Neuronal stem cell (in vitro differentiated cells): ENCODE data around the gene HPSE2.
A peak's percentile ranks its signal among the peaks of the same experiment; 100 is the strongest.

Source experiments
- DNase-seq: peaks from one replicate; pipeline ENCODE4 v3.0.0-alpha.2; 2013; ENCODE audit warnings: low spot score
- H2AFZ ChIP-seq: one replicate; pipeline ENCODE4 v1.6.1; 2013; ENCODE audit warnings: mild to moderate bottlenecking, low read length, inconsistent platforms
- H2AK5ac ChIP-seq: 2 replicates; pipeline ENCODE4 v1.6.1; 2013; ENCODE audit warnings: low read depth, mild to moderate bottlenecking, inconsistent platforms, low read length, moderate library complexity, mixed read lengths
- H2BK120ac ChIP-seq: 2 replicates; pipeline ENCODE4 v1.6.1; 2013; ENCODE audit warnings: low read depth, mild to moderate bottlenecking, inconsistent platforms, low read length, moderate library complexity, mixed read lengths
- H2BK12ac ChIP-seq: one replicate; pipeline ENCODE4 v1.6.1; 2013; ENCODE audit warnings: low read length, inconsistent platforms
- H2BK15ac ChIP-seq: 2 replicates; pipeline ENCODE4 v1.6.1; 2013; ENCODE audit warnings: mild to moderate bottlenecking, low read length, inconsistent platforms, mixed read lengths
- H2BK5ac ChIP-seq: one replicate; pipeline ENCODE4 v1.6.1; 2013; ENCODE audit warnings: inconsistent platforms, mild to moderate bottlenecking, low read length, moderate library complexity
- H3K14ac ChIP-seq: one replicate; pipeline ENCODE4 v1.6.1; 2013; ENCODE audit warnings: low read length, inconsistent platforms
- H3K18ac ChIP-seq: 2 replicates; pipeline ENCODE4 v1.6.1; 2013; ENCODE audit warnings: low read length, inconsistent platforms
- H3K23ac ChIP-seq: 2 replicates; pipeline ENCODE4 v1.6.1; 2013; ENCODE audit warnings: low read depth, mild to moderate bottlenecking, mixed read lengths, low read length, inconsistent platforms; ENCODE audit not compliant: poor library complexity
- H3K27ac ChIP-seq: replicated peaks from 3 replicates; pipeline ENCODE4 v1.5.1; 2013; ENCODE audit warnings: low read length, inconsistent platforms
- H3K27me3 ChIP-seq, 3 experiments: 2 replicates each; pipeline ENCODE4 v1.6.1; 2013; ENCODE audit warnings: low read length in 3 of 3, mild to moderate bottlenecking in 2 of 3, inconsistent platforms in 1 of 3, low read depth in 1 of 3, mixed read lengths in 1 of 3, moderate library complexity in 1 of 3; ENCODE audit not compliant: control insufficient read depth in 3 of 3, insufficient read depth in 3 of 3
- H3K36me3 ChIP-seq, 2 donors: replicated peaks in 1 of 2; 2 replicates each; pipeline ENCODE4 v1.6.1; 2013; ENCODE audit warnings: low read length in 2 of 2; ENCODE audit not compliant: control insufficient read depth in 2 of 2, insufficient read depth in 2 of 2
- H3K4ac ChIP-seq: 2 replicates; pipeline ENCODE4 v1.6.1; 2013; ENCODE audit warnings: inconsistent platforms, mild to moderate bottlenecking, low read length, moderate library complexity
- H3K4me1 ChIP-seq, 2 donors: 1 replicate in 1 of 2; 2 replicates in 1 of 2; pipeline ENCODE4 v1.6.1; 2013; ENCODE audit warnings: low read length in 2 of 2, low read depth in 1 of 2; ENCODE audit not compliant: control insufficient read depth in 2 of 2, insufficient read depth in 1 of 2
- H3K4me2 ChIP-seq: one replicate; pipeline ENCODE4 v1.6.1; 2013; ENCODE audit warnings: mild to moderate bottlenecking, low read length, inconsistent platforms; ENCODE audit not compliant: insufficient read depth, poor library complexity, severe bottlenecking
- H3K4me3 ChIP-seq, 2 donors: 2 replicates each; pipeline ENCODE4 v1.5.1; 2013; ENCODE audit warnings: low read length in 2 of 2, mild to moderate bottlenecking in 2 of 2, inconsistent platforms in 1 of 2, moderate library complexity in 1 of 2
- H3K79me1 ChIP-seq: one replicate; pipeline ENCODE4 v1.6.1; 2013; ENCODE audit warnings: low read depth, mild to moderate bottlenecking, inconsistent platforms, low read length, moderate library complexity
- H3K9ac ChIP-seq: one replicate; pipeline ENCODE4 v1.6.1; 2013; ENCODE audit warnings: mild to moderate bottlenecking, low read depth, low read length, inconsistent platforms; ENCODE audit not compliant: poor library complexity
- H3K9me3 ChIP-seq, 2 donors: replicated peaks in 1 of 2; 2 replicates each; pipeline versions ENCODE3 to v1.6.1; 2013; ENCODE audit warnings: low read length in 2 of 2, mild to moderate bottlenecking in 2 of 2, inconsistent platforms in 1 of 2, low read depth in 1 of 2, mixed read lengths in 1 of 2, moderate library complexity in 1 of 2; ENCODE audit not compliant: control insufficient read depth in 2 of 2, insufficient read depth in 1 of 2
- H4K8ac ChIP-seq: one replicate; pipeline ENCODE4 v1.6.1; 2013; ENCODE audit warnings: low read depth, mild to moderate bottlenecking, inconsistent platforms, low read length, moderate library complexity
- H4K91ac ChIP-seq: one replicate; pipeline ENCODE4 v1.6.1; 2013; ENCODE audit warnings: low read length, low read depth, mild to moderate bottlenecking, inconsistent platforms; ENCODE audit not compliant: poor library complexity
- WGBS, 2 donors: extraction: QIAGEN DNeasy Blood & Tissue Kit; methylation state at CpG; one replicate each; pipeline ENCODE4 v1.1.7; 2013; ENCODE audit warnings: missing lambda C conversion rate in 2 of 2, mixed read lengths in 1 of 2; ENCODE audit not compliant: insufficient read length in 2 of 2, insufficient replicate concordance in 1 of 2; ENCODE audit errors: extremely low coverage in 2 of 2; 5-methylcytosine and 5-hydroxymethylcytosine counted together

The HPSE2 gene

DNA sequence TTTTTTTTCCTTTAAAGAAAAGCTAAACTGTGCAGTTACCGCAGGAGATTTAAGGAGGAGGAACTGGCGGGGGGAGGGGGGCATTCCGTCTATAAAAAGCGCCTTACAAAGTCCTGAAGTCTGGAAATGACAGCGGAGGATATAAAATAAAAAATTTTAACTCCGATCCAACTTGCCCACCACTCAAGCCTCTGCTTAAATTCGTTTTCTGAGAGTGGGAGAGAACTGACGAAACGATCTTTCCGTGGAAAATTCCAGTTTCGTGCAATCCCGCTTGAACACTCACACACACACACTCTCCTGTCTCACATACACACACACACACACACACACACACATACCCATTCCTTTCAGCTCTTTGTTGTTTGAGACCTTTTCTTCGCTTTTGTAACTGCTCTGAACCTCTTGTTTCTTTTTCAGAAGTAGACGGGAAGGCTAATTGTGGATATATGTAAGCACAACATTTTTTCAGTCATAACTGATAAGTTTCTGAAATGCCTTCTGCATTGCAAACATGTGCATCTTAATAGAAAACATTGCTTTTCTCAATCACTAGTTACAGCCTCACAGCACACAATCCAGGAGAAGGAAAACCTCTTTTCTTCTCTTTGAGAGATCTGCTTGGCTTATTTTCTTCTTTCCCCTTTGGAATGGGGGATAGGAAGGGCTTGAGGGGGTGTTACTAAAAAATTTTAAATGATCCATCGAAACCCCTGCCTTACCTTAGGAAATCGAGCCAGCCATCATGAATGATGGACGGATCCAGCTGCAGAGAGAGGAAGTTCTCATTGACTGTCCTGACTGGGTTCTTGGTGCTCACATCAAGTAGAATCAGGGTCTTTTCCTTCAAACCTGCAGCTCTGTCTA is 628 bp downstream of the HPSE2 start:
- Histone ChIP-seq H2BK12ac (no peak overlapping the region), H3K36me3 (no peaks in the 10 kb centered on the region), H3K4me1 (peaks cover 0 to 9% of the 10 kb centered on the region in 2 donors), H2BK5ac (peak overlapping the region; percentile 93), H3K14ac (no peak overlapping the region), H2AK5ac (peak overlapping the region; percentile 88), H2BK15ac (no peak overlapping the region), H3K27ac (peak overlapping the region; percentile 68), H3K79me1 (no peaks in the 10 kb centered on the region), H4K8ac (no peak overlapping the region), H4K91ac (peak overlapping the region; percentile 11), H3K9me3 (no peaks in the 10 kb centered on the region), H3K4me3 (peak overlapping the region in 1 of 2 donors; percentile 82), H2AFZ (no peak overlapping the region), H3K9ac (peak overlapping the region; percentile 57), H3K18ac (peak overlapping the region; percentile 16), H3K23ac (no peak overlapping the region), H3K27me3 (peaks cover 0 to 88% (median 12%) of the 10 kb centered on the region in 3 experiments), H2BK120ac (no peak overlapping the region), H3K4ac (no peak overlapping the region), H3K4me2 (peak overlapping the region; percentile 82)
- no CpG with 5 or more reads among the region's 17 CpGs for WGBS, 2 donors
- peak; percentile 72 for DNase-seq

DNA sequence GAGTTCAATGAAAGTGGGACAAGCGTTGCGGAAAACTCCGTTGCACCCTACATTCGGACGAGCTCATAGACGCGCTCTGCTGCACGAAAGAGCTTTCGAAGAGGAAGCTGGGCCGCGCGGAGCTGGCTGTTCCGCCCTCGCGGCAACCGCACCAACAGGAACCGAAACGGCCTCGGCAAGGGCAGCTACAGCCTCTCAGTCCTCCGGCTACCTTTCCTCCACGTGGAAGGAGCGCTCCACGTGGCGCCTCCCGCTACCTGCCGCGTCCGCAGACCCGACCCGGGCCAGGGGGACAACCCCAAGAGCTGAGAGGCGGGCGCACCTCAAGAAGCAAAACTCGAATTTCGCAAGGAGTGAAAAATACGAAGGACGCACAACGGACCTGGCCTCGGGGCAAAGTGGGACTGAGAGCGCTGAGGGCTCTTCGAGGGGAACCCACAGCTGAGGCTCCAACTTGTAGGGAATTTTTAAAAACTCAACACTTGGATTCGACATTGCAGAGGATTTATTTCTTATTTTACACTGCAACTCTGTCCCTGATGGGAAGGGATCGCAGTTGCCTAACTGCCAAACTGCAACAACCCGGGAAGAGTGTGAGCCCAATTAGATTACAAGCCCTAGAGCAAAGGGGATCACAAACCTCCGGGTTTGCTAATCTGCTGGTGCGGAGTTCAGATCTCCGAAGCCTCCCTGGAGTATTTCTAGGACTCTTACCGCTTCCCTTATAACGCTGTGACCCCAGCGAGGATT is 1.4 kb downstream of the HPSE2 start:
- peak overlapping the region; percentile 93 for H2BK120ac ChIP-seq
- H4K8ac ChIP-seq: peak overlapping the region; percentile 3
- no peak overlapping the region for H4K91ac ChIP-seq
- H3K23ac ChIP-seq: peak overlapping the region; percentile 71
- H3K79me1 ChIP-seq: no peaks in the 10 kb centered on the region
- H2BK5ac ChIP-seq: peak overlapping the region; percentile 93
- peak overlapping the region; percentile 95 for H2BK15ac ChIP-seq
- no CpG with 5 or more reads among the region's 49 CpGs for WGBS, 2 donors
- peak overlapping the region; percentile 69 for H2AK5ac ChIP-seq
- H3K18ac ChIP-seq: peak overlapping the region; percentile 100
- peak overlapping the region; percentile 83 for H2AFZ ChIP-seq
- no peaks in the 10 kb centered on the region for H3K36me3 ChIP-seq
- peak overlapping the region in 1 of 2 donors; percentile 82 for H3K4me3 ChIP-seq
- H3K9ac ChIP-seq: peak overlapping the region; percentile 93
- no peak for DNase-seq
- H3K4me1 ChIP-seq: peaks cover 0 to 9% of the 10 kb centered on the region in 2 donors
- H3K14ac ChIP-seq: peak overlapping the region; percentile 39
- H3K4me2 ChIP-seq: peak overlapping the region; percentile 82
- peak overlapping the region; percentile 85 for H2BK12ac ChIP-seq
- peak overlapping the region; percentile 68 for H3K27ac ChIP-seq
- H3K27me3 ChIP-seq: peaks cover 0 to 96% (median 12%) of the 10 kb centered on the region in 3 experiments
- H3K4ac ChIP-seq: peak overlapping the region; percentile 90
- H3K9me3 ChIP-seq: no peaks in the 10 kb centered on the region

- Histone ChIP-seq H3K27me3 (peaks cover 0 to 98% (median 12%) of the 10 kb centered on the region in 3 experiments), H2BK5ac (peak overlapping the region; percentile 93), H3K4me1 (peaks cover 0 to 9% of the 10 kb centered on the region in 2 donors), H3K79me1 (no peaks in the 10 kb centered on the region), H3K9me3 (no peaks in the 10 kb centered on the region), H2BK15ac (peak overlapping the region; percentile 95), H3K9ac (peak overlapping the region; percentile 93), H3K4me3 (peak overlapping the region in 1 of 2 donors; percentile 82), H3K18ac (peak overlapping the region; percentile 100), H2AK5ac (peak overlapping the region; percentile 69), H3K27ac (peak overlapping the region; percentile 68), H3K36me3 (no peaks in the 10 kb centered on the region), H4K91ac (no peak overlapping the region), H3K4me2 (peak overlapping the region; percentile 82), H2AFZ (peak overlapping the region; percentile 83), H2BK120ac (peak overlapping the region; percentile 93), H3K23ac (peak overlapping the region; percentile 71), H3K4ac (peak overlapping the region; percentile 90), H2BK12ac (no peak overlapping the region), H4K8ac (no peak overlapping the region), H3K14ac (peak overlapping the region; percentile 39)
- DNase-seq: no peak
- WGBS, 2 donors: no CpG with 5 or more reads among the region's 18 CpGs
Observed at GRCh38 chr10:99233689-99234037, 2.0 kb downstream of the HPSE2 start.
